Aortic smooth muscle cell (primary cell): ENCODE measurements around the gene LY6G5B. TPM values are rescaled to one million over a fixed set of nuclear protein-coding genes. Genes with fewer than 3 reads are reported as not detected.

ENCODE experiments used
- total RNA-seq: library from RNA; depleted of rRNA; stranded (reverse); fragments of >200 nt; gene quantifications from 2 replicates; pipeline ENCODE4 v1.2.3, GENCODE V29; 2014

The LY6G5B gene
- total RNA-seq, 1 donor from 2014 or later: 3.2 TPM

Other genes starting within 250 kb of the LY6G5B start
- 14.4 and 20.9 TPM in 2 replicates for gene MICB, start 171.8 kb upstream of the LY6G5B start, total RNA-seq
- not detected in 2 replicates for gene MCCD1, start 141.0 kb upstream of the LY6G5B start, total RNA-seq
- 366 and 394 TPM in 2 replicates for gene DDX39B, start 128.0 kb upstream of the LY6G5B start, total RNA-seq
- gene ATP6V1G2, start 123.4 kb upstream of the LY6G5B start, total RNA-seq: 3.3 and 4.0 TPM in 2 replicates
- 22.6 and 22.9 TPM in 2 replicates for gene NFKBIL1, start 122.4 kb upstream of the LY6G5B start, total RNA-seq
- not detected in 2 replicates for gene LTA, start 97.7 kb upstream of the LY6G5B start, total RNA-seq
- gene TNF, start 94.4 kb upstream of the LY6G5B start, total RNA-seq: not detected in 2 replicates
- not detected in 2 replicates for gene LTB, start 87.6 kb upstream of the LY6G5B start, total RNA-seq
- not detected in 2 replicates for gene LST1, start 83.7 kb upstream of the LY6G5B start, total RNA-seq
- gene NCR3, start 77.0 kb upstream of the LY6G5B start, total RNA-seq: not detected in 2 replicates
- not detected in 2 replicates for gene AIF1, start 54.7 kb upstream of the LY6G5B start, total RNA-seq
- 31.6 and 39.6 TPM in 2 replicates for gene PRRC2A, start 49.3 kb upstream of the LY6G5B start, total RNA-seq
- 107 and 122 TPM in 2 replicates for gene BAG6, start 17.3 kb upstream of the LY6G5B start, total RNA-seq
- 1.5 and 1.8 TPM in 2 replicates for gene APOM, start 14.1 kb upstream of the LY6G5B start, total RNA-seq
- 22.2 and 26.7 TPM in 2 replicates for gene C6orf47, start 9.2 kb upstream of the LY6G5B start, total RNA-seq
- 14.3 and 15.4 TPM in 2 replicates for gene GPANK1, start 5.0 kb upstream of the LY6G5B start, total RNA-seq
- 80.7 and 85.0 TPM in 2 replicates for gene CSNK2B, start 3.9 kb upstream of the LY6G5B start, total RNA-seq
- 0.40 and 0.75 TPM in 2 replicates for gene LY6G5C, start 11.1 kb downstream of the LY6G5B start, total RNA-seq
- 51.5 and 62.8 TPM in 2 replicates for gene ABHD16A, start 33.3 kb downstream of the LY6G5B start, total RNA-seq
- gene LY6G6F, start 36.9 kb downstream of the LY6G5B start, total RNA-seq: not detected in 2 replicates
- not detected in 2 replicates for gene LY6G6D, start 45.4 kb downstream of the LY6G5B start, total RNA-seq
- not detected in 2 replicates for gene LY6G6C, start 51.8 kb downstream of the LY6G5B start, total RNA-seq
- not detected in 2 replicates for gene MPIG6B, start 53.4 kb downstream of the LY6G5B start, total RNA-seq
- 112 and 142 TPM in 2 replicates for gene DDAH2, start 59.3 kb downstream of the LY6G5B start, total RNA-seq
- 784 and 832 TPM in 2 replicates for gene CLIC1, start 66.6 kb downstream of the LY6G5B start, total RNA-seq
- 5.3 and 5.4 TPM in 2 replicates for gene MSH5, start 70.0 kb downstream of the LY6G5B start, total RNA-seq
- 1.8 and 1.9 TPM in 2 replicates for gene SAPCD1, start 92.7 kb downstream of the LY6G5B start, total RNA-seq
- 0.13 and 0.19 TPM in 2 replicates for gene VWA7, start 107.4 kb downstream of the LY6G5B start, total RNA-seq
- 37.6 and 48.4 TPM in 2 replicates for gene VARS1, start 125.8 kb downstream of the LY6G5B start, total RNA-seq
- 17.9 and 25.9 TPM in 2 replicates for gene LSM2, start 137.0 kb downstream of the LY6G5B start, total RNA-seq
- gene HSPA1L, start 145.3 kb downstream of the LY6G5B start, total RNA-seq: 1.5 and 1.6 TPM in 2 replicates
- 97.9 and 108 TPM in 2 replicates for gene HSPA1A, start 145.6 kb downstream of the LY6G5B start, total RNA-seq
- 158 and 185 TPM in 2 replicates for gene HSPA1B, start 157.8 kb downstream of the LY6G5B start, total RNA-seq
- gene NEU1, start 192.8 kb downstream of the LY6G5B start, total RNA-seq: 60.4 and 69.0 TPM in 2 replicates
- 0.13 and 0.44 TPM in 2 replicates for gene SLC44A4, start 209.0 kb downstream of the LY6G5B start, total RNA-seq
- gene EHMT2, start 227.7 kb downstream of the LY6G5B start, total RNA-seq: 42.3 and 49.1 TPM in 2 replicates
- 3.3 and 3.7 TPM in 2 replicates for gene ZBTB12, start 232.1 kb downstream of the LY6G5B start, total RNA-seq